Activated gamma-delta T cell treated with anti-CD3 and anti-CD28 coated beads, Interleukin-2, amount 50 U/mL, for 16 hours (primary cell): ENCODE results near the gene SDR42E2.
"Not testable (repeated sequence)": the region's sequence is repeated elsewhere in the genome, so short reads cannot be mapped to it uniquely, and the experiment has no call there.

Source experiments
- DNase-seq: peaks from one replicate; pipeline ENCODE4 v3.0.0-alpha.2; 2020; ENCODE audit warnings: low read depth

SDR42E2 gene

GRCh38 chr16:22213801-22214200, 51.5 kb downstream of the SDR42E2 start:
- DNase-seq = no peak

DNA sequence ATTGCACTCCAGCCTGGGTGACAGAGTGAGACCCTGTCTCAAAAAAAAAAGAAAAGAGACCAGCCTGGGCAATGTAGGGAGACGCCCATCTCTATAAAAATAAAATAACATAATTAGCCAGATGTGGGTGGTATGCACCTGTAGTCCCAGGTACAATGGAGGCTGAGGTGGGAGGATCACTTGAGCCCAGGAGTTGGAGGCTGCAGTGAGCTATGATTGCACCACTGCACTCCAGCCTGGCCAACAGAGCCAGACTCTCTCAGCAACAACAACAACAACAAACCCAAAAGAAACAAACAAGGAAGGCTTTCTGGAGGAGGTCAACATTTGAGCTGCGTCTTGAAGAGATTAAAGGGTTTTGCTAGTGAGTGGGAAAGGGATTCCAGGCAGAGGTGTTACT, 52.1 kb downstream of the SDR42E2 start:
- DNase-seq = no peak

GRCh38 chr16:22214889-22215288, 52.6 kb downstream of the SDR42E2 start:
- DNase-seq = no peak

GRCh38 chr16:22216191-22216831, 54.0 kb downstream of the SDR42E2 start:
- DNase-seq = no peak

DNA sequence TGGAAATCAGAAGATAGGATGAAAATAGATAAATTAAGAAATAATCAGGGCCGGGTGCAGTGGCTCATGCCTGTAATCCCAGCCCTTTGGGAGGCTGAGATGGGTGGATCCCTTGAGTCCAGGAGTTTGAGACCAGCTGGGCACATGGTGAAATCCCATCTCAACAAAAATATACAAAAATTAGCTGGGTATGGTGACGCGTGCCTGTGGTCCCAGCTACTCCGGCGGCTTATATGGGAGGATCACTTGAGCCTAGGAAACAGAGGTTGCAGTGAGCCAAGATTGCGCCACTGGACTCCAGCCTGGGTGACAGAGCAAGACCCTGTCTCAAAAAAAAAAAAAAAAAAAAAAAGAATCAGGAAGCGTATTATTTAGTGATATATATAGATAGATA, 54.5 kb downstream of the SDR42E2 start:
- not testable (repeated sequence) for DNase-seq

GRCh38 chr16:22217890-22218730, 55.8 kb downstream of the SDR42E2 start:
- DNase-seq = no peak

- DNase-seq = no peak
These were observed 57.2 kb downstream of the SDR42E2 start for GRCh38 chr16:22219389-22220068.

DNA sequence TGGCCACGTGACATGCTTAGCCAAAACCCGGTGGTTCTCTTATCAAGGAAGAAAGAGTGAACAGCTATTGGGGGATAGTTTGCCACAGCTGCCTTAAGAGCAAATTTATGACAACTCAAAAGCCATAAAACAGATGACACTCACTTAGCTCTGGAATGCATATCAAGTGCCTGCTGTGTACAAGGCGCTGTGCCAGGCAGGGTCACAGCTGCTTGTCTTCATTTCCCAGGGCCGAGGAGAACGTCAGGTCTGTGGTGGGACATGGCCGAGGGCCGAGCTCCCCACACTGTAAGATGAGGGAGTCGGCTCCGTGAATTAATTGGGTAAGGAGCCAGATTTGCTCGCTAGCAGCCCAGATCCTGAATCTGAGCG, 57.7 kb downstream of the SDR42E2 start:
- no peak for DNase-seq

DNA sequence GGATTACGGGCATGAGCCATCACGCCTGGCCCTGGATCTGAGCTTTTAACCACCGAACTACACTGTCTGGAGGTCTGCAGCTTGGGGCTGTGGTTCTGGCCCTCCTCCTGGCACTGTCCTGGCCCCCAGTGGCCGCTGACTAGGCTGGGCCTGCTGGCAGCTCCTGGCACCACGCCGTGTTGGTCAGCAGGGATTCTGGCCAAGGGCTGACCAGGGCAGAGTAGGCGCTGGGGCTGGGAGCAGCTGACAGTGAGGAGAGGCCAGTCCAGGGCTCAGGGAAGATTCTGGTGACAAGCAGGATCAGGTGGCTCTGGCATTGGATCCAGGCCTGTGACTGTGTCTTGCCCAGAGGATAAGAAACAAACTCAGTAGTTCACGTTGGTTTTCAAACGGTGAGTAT, 58.4 kb downstream of the SDR42E2 start:
- no peak for DNase-seq

DNA sequence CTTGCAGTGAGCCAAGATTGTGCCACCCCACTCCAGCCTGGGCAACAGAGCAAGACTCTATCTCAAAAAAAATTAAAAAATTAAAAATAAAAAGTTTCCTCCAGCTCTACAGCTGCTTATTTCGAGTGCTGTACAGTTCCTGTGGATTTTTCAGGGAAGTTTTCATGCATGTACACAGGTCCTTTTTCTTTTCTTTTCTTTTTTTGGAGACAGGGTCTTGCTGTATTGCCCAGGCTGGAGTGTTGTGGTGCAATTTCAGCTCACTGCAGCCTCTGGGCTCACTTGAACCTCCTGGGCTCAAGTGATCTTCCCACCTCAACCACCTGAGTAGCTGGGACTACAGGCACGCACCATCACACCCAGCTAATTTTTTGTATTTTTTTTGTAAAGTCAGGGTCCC, 59.7 kb downstream of the SDR42E2 start:
- DNase-seq = no peak

DNA sequence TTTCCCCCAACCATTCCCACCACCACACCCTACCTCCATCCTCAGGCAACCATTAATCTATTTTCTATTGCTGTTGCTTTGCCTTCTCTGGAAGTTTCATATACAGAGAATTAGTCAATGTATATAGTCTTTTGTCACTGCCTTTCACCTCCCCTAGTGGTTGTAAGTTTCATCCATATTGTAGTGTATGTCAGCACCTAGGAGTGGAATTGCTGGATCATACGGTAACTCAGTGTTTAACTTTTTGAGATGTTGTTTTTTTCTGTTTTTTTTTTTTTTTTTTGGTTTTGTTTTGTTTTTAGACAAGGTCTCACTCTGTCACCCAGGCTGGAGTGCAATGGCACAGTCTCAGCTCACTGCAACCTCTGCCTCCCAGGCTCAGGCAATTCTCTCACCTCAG, 60.7 kb downstream of the SDR42E2 start:
- DNase-seq = no peak

GRCh38 chr16:22225060-22225459, 62.8 kb downstream of the SDR42E2 start:
- no peak for DNase-seq

DNA sequence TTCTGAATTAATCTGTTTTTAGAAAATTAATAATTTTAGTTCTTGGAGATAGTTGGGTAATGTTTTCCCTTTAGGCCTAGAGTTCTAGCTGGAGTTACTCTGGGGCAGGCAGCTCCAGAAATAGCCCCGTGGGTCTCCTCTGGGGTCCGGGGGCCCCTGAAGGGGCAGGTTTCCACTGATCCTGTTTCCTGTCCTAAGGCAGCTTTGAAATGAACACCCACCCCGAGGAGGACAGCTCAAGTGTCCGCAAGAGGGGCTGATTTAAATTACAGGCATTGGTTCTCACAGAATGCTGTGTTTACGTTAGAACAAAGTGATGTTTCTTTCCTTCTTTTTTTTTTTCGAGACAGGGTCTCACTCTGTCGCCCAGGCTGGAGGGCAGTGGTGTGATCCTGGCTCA, 67.6 kb downstream of the SDR42E2 start:
- no peak for DNase-seq

- no peak for DNase-seq
These were observed 70.2 kb downstream of the SDR42E2 start for GRCh38 chr16:22232277-22233036.

GRCh38 chr16:22233037-22233372, 70.7 kb downstream of the SDR42E2 start:
- no peak for DNase-seq

DNA sequence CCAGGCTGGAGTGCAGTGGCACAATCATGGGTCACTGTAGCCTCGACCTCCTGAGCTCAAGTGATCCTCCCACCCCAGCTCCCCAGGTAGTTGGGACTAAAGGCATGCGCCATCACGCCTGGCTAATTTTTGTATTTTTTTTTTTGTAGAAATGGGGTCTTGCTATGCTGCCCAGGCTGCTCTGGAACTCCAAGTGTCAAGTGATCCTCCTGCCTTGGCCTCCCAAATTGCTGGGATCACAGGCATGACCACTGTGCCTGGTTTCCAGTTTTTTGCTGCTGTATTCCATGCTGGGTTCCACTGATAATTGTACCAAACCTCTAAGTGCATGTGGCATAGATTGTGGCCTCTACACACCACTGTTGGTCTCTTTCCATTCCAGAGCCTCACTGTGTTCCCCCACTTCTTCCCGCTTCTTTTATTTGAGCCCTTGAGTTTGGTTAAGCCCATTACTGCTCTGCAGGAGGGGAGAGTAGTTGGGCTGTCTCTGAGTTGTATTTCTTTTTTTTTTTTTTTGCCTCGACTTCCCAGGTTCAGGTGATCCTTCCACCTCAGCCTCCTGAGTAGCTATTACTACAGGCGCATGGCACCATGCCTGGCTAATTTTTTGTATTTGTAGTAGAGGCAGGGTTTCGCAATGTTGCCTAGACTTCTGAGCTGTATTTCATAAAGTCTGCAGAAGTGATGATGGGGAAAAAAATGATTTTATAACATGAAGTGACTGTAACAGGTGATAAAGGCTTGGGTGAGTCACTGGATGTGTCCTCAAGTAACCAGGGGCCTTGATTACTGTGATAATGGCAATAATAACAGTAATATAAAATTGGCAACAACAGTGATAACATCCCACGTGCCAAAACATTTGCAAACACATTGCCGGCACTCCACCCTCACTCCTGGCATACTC, 73.8 kb downstream of the SDR42E2 start:
- no peak for DNase-seq

- no peak for DNase-seq
These were observed 77.0 kb downstream of the SDR42E2 start for GRCh38 chr16:22239131-22239805.

- no peak for DNase-seq
These were observed 77.9 kb downstream of the SDR42E2 start for GRCh38 chr16:22240023-22240710.
